Gastrocnemius medialis (tissue), 4 donors: ENCODE results near the gene ENDOG. TPM values are rescaled to one million over a fixed set of nuclear protein-coding genes. Genes with fewer than 3 reads are reported as not detected.
"Not testable (repeated sequence)": the region's sequence is repeated elsewhere in the genome, so short reads cannot be mapped to it uniquely, and the experiment has no call there.

ENCODE experiments used
- ATAC-seq, 2 donors: fragments of 150-250 bp; one replicate each; pipeline ENCODE4 v1.9.1; 2016
- DNase-seq, 2 donors: peaks; one replicate each; pipeline ENCODE4 v3.0.0-alpha.2; 2019
- H3K27ac ChIP-seq, 4 donors: fragments of 200-600 bp; sonication (generic); 1 replicate in 1 of 4; 2 replicates in 3 of 4; pipeline ENCODE4 v1.5.1; 2016 to 2018; ENCODE audit warnings: mild to moderate bottlenecking in 2 of 4, moderate library complexity in 1 of 4
- H3K27me3 ChIP-seq, 3 donors: fragments of 200-600 bp; sonication (generic) in 2 of 3; 1 replicate in 1 of 3; 2 replicates in 2 of 3; pipeline versions ENCODE4 v1.5.1 to v1.6.0; 2016 to 2019; ENCODE audit warnings: mild to moderate bottlenecking in 1 of 3, moderate library complexity in 1 of 3
- H3K36me3 ChIP-seq, 2 donors: fragments of 200-600 bp; sonication (generic) in 1 of 2; one replicate each; pipeline ENCODE4 v1.5.1; 2017 to 2018
- H3K4me1 ChIP-seq, 2 donors: fragments of 200-600 bp; sonication (generic) in 1 of 2; one replicate each; pipeline ENCODE4 v1.5.1; 2016 to 2017; ENCODE audit warnings: mild to moderate bottlenecking in 2 of 2
- H3K4me3 ChIP-seq, 4 donors: fragments of 200-600 bp; sonication (generic) in 3 of 4; 1 replicate in 1 of 4; 2 replicates in 3 of 4; pipeline ENCODE4 v1.5.1; 2016 to 2019; ENCODE audit warnings: mild to moderate bottlenecking in 2 of 4
- H3K9me3 ChIP-seq, 3 donors: fragments of 200-600 bp; sonication (generic) in 2 of 3; 1 replicate in 1 of 3; 2 replicates in 2 of 3; pipeline ENCODE4 v1.5.1; 2016 to 2019
- CTCF ChIP-seq, 5 experiments: fragments of 450-650 bp in 3 of 5; fragments of 200-600 bp in 2 of 5; sonication (generic) in 2 of 5; IDR thresholded peaks in 4 of 5; conservative IDR thresholded peaks in 1 of 5; 1 replicate in 4 of 5; 2 replicates in 1 of 5; pipeline ENCODE4 v1.5.1; 2016 to 2019; ENCODE audit warnings: antibody characterized with exemption in 5 of 5, mild to moderate bottlenecking in 3 of 5, moderate library complexity in 3 of 5
- POLR2A ChIP-seq, 2 donors: fragments of 450-650 bp; IDR thresholded peaks; one replicate each; pipeline ENCODE4 v1.6.1; 2017; ENCODE audit warnings: antibody characterized with exemption in 2 of 2, mild to moderate bottlenecking in 2 of 2, moderate library complexity in 2 of 2
- in situ Hi-C, 4 donors: fragments of 200-750 bp; cut with MboI; loops; one replicate each; pipeline versions ENCODE4 v1.15.0 to v1.8.0; 2017; ENCODE audit warnings: low sequenced_read_pairs in 4 of 4
- intact Hi-C: fragments of 100-400 bp; cut with DNase I; formaldehyde crosslinking; loops from one replicate; pipeline ENCODE4 v1.15.1; 2023; ENCODE audit warnings: low total_unique reads
- total RNA-seq, 4 donors: library from RNA; depleted of rRNA; stranded (reverse); fragments of >200 nt; gene quantifications; one replicate each; pipeline versions ENCODE4 v1.1.0 to v1.2.3, GENCODE V29; 2016

The ENDOG gene
- total RNA-seq, 4 donors from 2014 or later: 58.2 to 212 (median 122) TPM

- TF ChIP-seq POLR2A (IDR thresholded peaks at IDR 0.05): no peak
- no peak for TF ChIP-seq CTCF (IDR thresholded peaks at IDR 0.05 in 4 of 5, conservative IDR thresholded peaks at IDR 0.05 in 1 of 5)
- in situ Hi-C loops (no loop called here), intact Hi-C loops (no loop called here)
- Histone ChIP-seq H3K27me3 (no peaks in the 10 kb centered on the region), H3K27ac (no peak overlapping the region), H3K9me3 (no peaks in the 10 kb centered on the region), H3K36me3 (no peaks in the 10 kb centered on the region), H3K4me3 (no peak overlapping the region), H3K4me1 (no peaks in the 10 kb centered on the region)
- ATAC-seq (no peak), DNase-seq (no peak)
Measured at GRCh38 chr9:128870128-128870940, 52.0 kb downstream of the ENDOG start.

- in situ Hi-C loops, H3K9me3 ChIP-seq, ATAC-seq, H3K27me3 ChIP-seq, H3K27ac ChIP-seq, H3K4me1 ChIP-seq, H3K36me3 ChIP-seq, H3K4me3 ChIP-seq, intact Hi-C loops, DNase-seq: not testable (repeated sequence)
Measured at GRCh38 chr9:128870941-128871265, 52.6 kb downstream of the ENDOG start.

Other genes starting within 250 kb of the ENDOG start
- gene DYNC2I2, start 161.7 kb upstream of the ENDOG start, total RNA-seq: 10 to 100 TPM; 11.4 to 29.1 (median 21.1) TPM
- gene SET, start 129.3 kb upstream of the ENDOG start, total RNA-seq: 100 to 1,000 TPM; 102 to 191 (median 170) TPM
- 1 to 10 TPM; 1.4 to 5.2 (median 3.3) TPM for gene PKN3, start 116.0 kb upstream of the ENDOG start, total RNA-seq
- 10 to 100 TPM in 3 of 4 donors, 1 to 10 TPM in 1; 8.9 to 37.3 (median 31.0) TPM for gene ZDHHC12, start 94.4 kb upstream of the ENDOG start, total RNA-seq
- 100 to 1,000 TPM in 3 of 4 donors, 10 to 100 TPM in 1; 63.6 to 115 (median 105) TPM for gene ZER1, start 46.6 kb upstream of the ENDOG start, total RNA-seq
- 10 to 100 TPM in 2 of 4 donors, 1 to 10 TPM in 2; 7.8 to 14.3 (median 11.3) TPM for gene TBC1D13, start 31.2 kb upstream of the ENDOG start, total RNA-seq
- 10 to 100 TPM; 10.7 to 29.3 (median 14.9) TPM for gene SPOUT1, start 11.3 kb downstream of the ENDOG start, total RNA-seq
- gene KYAT1, start 63.5 kb downstream of the ENDOG start, total RNA-seq: 1 to 10 TPM; 4.7 to 7.4 (median 5.8) TPM
- gene LRRC8A, start 63.6 kb downstream of the ENDOG start, total RNA-seq: 10 to 100 TPM; 24.4 to 28.4 (median 27.0) TPM
- 10 to 100 TPM in 3 of 4 donors, 1 to 10 TPM in 1; 9.5 to 39.3 (median 30.3) TPM for gene PHYHD1, start 102.5 kb downstream of the ENDOG start, total RNA-seq
- gene DOLK, start 129.1 kb downstream of the ENDOG start, total RNA-seq: 10 to 100 TPM in 1 of 4 donors, 1 to 10 TPM in 3; 6.5 to 11.8 (median 6.6) TPM
- gene NUP188, start 129.2 kb downstream of the ENDOG start, total RNA-seq: 10 to 100 TPM; 24.7 to 59.7 (median 30.3) TPM
- gene SH3GLB2, start 209.8 kb downstream of the ENDOG start, total RNA-seq: 10 to 100 TPM; 33.6 to 55.1 (median 44.1) TPM
- gene MIGA2, start 218.1 kb downstream of the ENDOG start, total RNA-seq: 10 to 100 TPM in 3 of 4 donors, 1 to 10 TPM in 1; 5.8 to 20.6 (median 18.1) TPM